GM15510 (cell line): ENCODE data around the gene NRAS.

Source experiments
- POLR2A ChIP-seq: IDR thresholded peaks from 3 replicates; pipeline ENCODE4 v1.6.1; 2011; ENCODE audit warnings: borderline replicate concordance; ENCODE audit not compliant: insufficient read length; ENCODE audit errors: extremely low read depth

Gene NRAS

DNA sequence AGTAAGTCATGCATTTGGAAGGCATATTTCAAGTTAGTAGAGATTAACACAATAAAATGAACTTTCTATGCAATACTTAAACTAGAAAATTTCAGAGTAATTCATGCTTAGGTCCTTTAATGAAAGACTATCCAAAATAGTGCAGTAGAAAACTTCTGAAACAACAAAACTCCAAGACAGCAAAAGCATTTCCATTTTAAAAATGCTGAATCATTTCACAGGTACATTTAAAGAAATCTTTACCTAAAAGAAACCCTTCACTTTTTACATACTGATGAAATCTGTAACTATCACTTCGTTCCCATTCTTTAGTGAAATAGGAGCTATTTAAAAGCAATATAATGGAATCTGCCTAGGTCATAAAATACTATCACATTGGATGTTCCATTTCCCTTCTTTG, 23.8 kb upstream of the NRAS start:
- TF ChIP-seq POLR2A, result no peak

DNA sequence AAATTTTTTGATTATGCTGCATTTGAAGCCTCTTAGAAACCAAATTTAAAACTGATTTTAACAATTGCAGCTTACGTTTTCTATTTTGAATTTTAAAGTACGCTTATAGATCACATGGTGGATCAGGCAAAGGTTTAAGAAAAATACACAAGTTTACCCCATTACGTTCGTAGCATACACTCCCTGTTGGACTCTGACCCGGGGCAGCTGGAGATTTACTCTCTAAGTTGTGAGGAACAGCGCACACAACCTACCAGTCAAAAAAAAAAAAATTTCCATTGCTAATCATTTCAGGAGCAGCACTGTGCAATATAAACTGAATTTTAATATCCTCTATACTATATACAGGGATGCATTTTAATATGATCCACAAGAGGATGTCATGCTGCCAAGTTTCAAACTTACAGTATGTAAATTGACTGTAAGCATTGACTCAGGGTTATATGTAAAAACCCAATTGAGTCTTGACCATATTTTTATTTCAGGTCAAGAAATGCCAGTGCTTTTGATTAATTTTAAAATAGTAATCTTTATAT, 20.8 kb upstream of the NRAS start:
- no peak for TF ChIP-seq POLR2A

DNA sequence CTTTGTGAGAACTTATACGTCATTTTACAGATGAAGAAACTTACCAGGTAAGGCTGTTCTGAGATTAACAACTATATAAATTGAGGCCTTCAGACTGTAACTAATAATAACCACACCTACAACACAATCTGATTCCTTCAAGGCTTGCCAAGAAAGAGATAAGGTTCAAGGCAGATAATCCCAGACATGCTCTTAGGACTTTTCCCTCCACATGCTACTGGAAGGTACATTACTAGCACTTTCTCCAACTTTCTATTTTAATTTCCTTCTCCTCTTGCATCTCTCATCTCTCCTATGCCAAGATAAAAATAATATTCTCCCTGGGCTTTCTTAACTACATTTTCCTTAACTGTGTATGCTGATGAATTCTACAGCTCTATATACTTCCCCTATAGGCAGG, 18.9 kb upstream of the NRAS start:
- TF ChIP-seq POLR2A, result no peak

DNA sequence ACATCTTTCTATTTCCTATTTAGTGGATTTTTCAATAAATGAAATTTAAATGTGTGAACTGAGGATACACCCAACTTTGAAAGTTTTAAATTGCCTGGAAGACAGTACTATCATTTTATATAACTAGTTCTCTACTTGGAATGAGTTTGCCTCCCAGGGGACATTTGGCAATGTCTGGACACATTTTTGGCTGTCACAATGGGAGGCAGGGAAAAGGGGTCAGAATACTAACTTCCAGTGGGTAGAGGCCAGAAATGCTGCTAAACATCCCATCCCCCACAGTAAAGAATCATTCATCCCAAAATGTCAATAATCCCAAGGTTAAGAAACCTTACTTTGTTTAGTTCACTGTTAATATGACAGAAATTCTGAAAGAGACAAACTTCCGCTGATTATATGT, 13.2 kb upstream of the NRAS start:
- no peak for TF ChIP-seq POLR2A

DNA sequence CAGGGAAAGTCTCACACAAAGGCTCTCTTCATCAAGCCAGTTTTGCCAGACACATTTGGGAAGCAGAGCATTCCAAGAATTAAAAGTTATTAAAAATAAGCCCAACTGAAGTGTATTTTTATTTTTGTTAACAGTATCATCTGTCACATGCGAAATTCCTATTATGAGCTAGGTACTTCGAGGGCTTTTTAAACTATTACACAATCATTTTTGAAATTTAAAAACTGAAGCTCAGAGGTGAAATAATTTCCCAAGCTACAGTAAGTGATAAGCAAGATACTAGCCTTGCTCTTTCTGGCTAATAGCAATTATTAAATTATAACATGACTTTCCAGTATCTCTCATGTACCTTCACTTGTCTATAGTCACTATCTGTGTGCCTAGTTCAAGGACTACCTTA, 12.0 kb upstream of the NRAS start:
- TF ChIP-seq POLR2A, result no peak

DNA sequence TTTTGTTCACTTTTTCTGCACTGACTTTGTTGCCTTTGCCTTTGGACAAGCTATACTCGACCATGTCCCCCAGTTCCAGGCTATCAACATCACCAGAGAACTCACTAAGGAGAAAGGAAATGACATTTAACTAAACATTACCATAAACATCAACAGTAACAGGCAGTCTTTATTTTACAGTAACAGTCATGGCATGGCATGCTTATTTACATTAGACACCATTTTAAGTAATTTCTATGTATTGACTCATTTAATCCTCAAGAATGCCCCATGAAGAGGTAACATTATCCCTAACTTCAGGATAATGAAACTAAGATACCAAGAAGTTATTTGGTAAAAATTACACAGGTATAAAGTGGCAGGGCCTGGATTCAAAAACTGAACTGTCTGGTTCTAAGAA, 8.7 kb upstream of the NRAS start:
- no peak for TF ChIP-seq POLR2A

DNA sequence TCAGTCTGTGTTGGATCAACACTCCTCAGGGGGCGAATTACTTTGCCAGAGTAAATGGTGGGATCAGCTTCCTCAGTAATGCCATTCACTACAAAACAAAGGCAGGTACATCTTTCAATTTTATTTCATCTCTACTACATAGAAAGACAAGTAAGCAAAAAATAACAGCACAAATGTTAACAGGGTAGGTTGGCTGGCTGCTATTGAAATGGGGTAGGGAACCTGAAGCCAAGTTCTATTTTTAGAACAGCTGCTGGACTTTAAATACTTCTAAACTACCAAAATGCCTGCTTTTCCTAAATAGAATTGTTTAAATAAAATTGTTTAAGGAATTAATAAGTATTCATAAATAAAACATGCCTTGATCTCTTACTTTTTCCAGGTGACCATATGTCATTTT, 7.3 kb upstream of the NRAS start:
- TF ChIP-seq POLR2A, result no peak

DNA sequence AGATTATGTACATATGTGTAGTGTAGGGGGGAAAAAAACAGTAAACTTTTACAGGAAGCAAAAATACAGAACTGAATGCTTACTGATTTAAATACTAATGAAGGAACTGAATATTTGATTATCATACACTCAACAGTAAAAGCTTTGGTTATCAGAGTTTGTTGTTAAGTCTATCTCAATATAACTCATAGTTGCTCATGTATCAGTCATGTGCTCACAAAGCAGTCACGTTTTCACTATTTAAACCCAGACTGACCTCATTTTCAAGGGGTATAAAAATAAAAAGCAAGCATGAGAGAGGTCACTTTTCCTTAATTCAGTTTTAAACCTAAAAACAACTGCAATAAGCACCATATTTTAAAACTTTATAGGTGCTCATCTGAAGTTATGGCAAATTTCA, 6.9 kb upstream of the NRAS start:
- no peak for TF ChIP-seq POLR2A

DNA sequence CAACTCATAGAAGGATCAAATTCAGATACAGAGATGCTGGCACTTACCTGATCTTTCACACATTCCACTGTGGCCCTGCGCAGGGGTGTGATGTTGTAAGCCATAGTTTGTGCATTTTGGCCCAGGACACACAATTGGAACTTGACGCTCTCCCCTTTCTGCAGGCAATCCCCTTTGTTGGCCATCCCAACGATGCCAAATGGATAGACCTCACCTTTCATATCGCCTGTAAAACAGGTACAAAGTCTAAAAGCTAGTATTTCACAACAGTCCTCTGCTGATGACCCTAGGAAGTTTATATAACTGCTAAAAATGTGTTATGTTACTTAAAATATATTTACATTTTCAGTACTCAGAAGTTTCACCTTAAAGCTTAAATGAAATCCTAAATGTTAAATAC, 3.9 kb upstream of the NRAS start:
- TF ChIP-seq POLR2A, result no peak

DNA sequence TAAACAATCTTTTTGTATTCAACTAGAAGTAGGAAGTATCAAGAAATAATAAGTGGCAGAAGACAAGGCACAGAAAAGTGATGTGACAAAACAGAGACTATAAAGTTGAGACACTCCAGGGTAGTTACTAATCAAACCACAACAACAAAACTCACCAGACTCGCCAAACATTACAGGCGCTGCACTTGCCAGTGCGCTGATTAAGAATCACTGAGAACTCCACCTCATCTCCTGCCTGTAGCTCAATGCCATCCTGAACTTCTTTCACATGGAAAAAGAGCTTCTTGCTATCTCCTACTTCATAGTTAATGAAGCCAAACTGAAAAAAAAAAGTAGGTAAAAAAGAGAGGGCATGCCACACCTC, 2.8 kb upstream of the NRAS start:
- TF ChIP-seq POLR2A, result no peak

DNA sequence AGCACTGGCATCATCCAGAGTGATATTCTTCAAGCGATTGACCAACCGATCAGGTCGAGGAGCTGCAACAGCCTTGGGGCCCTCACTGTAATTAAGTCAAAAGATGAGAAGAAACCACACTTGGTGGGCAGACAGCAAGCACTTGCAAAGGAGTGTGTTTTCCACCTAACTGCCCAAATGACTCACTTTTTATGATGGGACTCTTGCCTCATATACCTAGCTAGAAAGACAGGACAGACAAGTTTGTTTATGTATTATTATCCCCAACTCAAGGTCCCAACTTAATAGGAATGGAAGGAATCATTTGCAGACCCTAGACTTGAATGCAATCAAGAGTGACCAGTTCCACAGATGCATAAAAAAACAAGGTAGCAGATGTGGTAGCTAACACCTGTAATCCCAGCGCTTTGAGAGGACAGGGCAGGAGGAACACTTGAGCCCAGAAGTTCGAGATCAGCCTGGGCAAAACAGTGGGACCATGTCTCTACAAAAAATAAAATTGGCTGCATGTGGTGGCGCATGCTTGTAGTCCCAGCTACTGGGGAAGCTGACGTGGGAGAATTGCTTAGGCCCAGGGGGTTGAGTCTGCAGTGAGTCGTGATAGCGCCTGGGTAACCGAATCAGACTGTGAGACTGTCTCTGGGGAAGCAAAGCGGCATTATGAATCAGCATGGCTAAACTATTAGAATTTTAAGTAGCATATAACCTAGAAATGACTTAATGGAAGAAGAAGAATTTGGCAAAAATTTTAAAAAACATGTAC, 2.3 kb upstream of the NRAS start:
- TF ChIP-seq POLR2A, result no peak

DNA sequence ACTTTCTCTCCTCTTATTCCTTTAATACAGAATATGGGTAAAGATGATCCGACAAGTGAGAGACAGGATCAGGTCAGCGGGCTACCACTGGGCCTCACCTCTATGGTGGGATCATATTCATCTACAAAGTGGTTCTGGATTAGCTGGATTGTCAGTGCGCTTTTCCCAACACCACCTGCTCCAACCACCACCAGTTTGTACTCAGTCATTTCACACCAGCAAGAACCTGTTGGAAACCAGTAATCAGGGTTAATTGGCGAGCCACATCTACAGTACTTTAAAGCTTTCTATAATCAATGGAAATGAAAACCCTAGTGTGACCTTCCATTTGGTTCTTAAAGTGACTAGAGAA, 643 bp downstream of the NRAS start:
- TF ChIP-seq POLR2A, result no peak

DNA sequence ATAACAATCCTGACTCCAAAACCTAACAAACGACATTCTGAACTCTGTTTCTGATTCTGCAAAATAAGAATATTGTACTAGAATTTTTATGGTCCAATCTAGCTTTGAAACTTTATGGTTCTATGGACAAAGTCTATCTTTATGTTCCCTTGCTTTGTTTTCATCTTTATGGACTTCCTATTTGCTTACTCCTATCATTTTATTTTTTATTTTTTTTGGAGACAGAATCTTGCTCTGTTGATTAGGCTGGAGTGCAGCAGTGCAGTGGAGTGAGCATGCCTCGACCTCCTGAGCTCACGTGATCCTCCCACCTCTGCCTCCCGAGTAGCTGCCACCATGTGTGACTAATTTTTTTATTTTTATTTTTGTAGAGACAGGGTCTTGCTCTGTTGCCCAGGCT, 3.6 kb downstream of the NRAS start:
- no peak for TF ChIP-seq POLR2A

DNA sequence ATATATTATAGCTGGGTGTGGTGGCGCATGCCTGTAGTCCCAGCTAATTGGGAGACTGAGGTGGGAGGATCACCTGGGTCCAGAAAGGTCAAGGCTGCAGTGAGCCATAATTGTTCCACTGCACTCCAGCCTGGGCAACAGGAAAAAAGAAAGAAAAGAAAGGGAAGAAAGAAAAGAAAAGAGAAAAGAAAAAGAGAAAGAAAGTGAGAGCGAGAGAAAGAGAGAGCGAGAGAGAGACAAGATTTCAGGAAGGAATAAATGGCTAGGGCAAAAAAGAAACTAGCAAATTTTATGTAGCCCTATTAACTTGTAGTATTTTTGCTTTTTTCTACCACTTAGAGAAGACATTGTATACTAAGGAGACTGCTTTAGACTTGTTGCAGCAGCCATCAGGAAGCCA, 6.2 kb downstream of the NRAS start:
- TF ChIP-seq POLR2A, result no peak

DNA sequence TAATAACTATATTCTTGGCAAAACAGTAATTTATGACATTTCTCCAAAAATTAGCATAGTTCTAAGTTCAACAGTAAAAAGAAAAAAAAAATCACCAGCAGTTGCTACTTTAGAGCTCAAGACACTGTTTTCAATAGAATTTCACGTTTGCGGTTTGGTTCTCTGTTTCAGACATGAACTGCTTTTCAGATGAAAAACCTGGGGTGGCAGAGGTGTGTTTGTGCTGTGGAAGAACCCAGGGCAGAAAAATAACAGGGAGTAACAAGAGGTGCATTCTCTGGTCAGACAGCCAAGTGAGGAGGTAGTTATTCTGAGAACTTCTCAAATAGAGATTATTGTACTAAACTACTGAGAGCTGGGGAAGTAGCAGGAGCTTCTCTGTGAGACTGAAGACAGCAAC, 9.0 kb downstream of the NRAS start:
- no peak for TF ChIP-seq POLR2A

DNA sequence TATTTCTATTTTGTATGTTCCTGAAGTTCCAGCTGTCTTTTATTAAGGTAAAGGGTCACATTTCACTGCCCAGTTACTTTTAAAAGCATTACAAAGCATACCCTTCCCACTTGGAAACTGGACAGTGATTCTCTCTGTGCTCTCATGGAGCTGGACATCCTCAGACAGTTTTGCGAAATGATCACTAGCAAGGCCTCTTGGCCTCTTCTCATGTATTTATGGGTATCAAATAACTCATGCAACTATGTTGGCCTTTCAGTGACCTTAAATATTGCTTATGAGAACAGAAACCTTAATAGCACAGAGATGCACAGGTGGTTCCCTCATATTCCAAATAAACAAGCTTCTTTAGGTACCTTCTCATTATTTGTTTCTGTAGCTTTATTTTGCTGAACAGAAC, 13.3 kb downstream of the NRAS start:
- no peak for TF ChIP-seq POLR2A

DNA sequence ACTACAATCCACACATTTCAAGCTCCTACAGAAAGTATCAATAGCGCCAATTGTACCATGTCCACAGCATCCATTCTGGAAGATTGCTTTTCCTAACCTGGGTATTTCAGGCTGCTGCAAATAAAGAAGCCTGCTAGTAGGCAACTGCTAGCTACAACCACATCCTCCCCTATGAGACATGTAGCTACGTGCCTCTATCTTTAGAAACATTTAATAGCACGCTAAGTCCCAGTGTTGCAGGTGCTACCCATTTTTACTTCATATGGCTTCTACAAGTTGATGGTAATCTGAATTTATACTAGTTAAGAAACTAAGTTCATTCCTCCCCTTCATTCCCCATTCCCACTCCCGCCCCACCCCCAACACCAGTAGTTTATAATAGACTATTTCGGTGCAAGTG, 13.8 kb downstream of the NRAS start:
- TF ChIP-seq POLR2A, result no peak

DNA sequence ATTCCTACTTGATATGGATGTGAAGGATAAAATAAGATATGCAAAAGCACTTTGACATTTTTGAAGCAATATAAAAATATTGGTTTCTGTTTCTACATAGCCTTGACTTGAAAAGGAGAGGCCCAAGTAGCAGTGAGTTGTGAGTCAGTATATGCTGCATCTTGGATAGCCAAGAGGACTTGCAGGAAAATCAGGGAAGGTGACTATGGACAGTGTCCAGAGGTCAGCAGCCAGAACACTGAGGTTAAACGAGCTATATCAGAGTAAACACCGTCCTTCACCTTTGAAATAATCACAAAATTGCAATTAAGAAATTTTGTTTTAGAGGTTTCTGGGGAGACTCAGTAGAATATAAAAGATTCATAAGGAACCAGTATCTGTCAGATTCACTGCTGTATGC, 14.6 kb downstream of the NRAS start:
- TF ChIP-seq POLR2A, result no peak

DNA sequence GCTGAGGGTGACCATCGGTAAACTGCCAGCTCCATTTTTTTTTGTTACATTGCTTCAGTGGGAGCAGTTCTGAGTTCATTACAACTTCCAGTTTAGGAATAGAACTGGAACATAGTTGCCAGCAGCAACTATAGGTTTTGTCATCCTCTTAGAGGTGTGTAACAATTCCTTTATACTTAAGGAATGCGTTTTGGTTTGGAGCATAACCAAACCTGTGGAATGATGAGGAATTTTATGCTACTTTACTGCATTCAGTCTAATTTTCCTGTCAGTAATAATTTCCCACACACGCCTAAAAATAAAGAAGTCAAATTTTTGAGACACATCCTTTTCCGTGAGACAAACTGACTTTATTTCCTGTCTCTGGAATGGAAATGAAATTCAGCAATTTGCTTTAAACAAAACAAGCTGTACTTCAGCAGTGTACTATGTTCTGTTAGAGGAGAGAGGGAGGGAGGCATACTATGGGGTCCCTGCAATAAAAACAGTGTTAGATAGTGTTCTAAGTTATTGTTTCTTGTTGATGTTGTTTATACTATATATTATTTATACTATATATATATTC, 16.5 kb downstream of the NRAS start:
- no peak for TF ChIP-seq POLR2A
